GM12878 (cell line): ENCODE results near the gene TUBD1. TPM values are rescaled to one million over a fixed set of nuclear protein-coding genes. Genes with fewer than 3 reads are reported as not detected.

ENCODE experiments used
- ATF7 ChIP-seq: fragments of 450-650 bp; IDR thresholded peaks from 2 replicates; pipeline ENCODE4 v1.6.1; 2016; ENCODE audit warnings: low read depth, mild to moderate bottlenecking
- BACH1 ChIP-seq: fragments of 450-650 bp; IDR thresholded peaks from 2 replicates; pipeline ENCODE4 v1.6.1; 2017; ENCODE audit warnings: mild to moderate bottlenecking, borderline replicate concordance
- CBX3 ChIP-seq: fragments of 200-600 bp; sonication (generic); IDR thresholded peaks from 2 replicates; pipeline ENCODE4 v1.6.1; 2016; ENCODE audit warnings: low read depth, borderline replicate concordance
- CREB1 ChIP-seq: IDR thresholded peaks from 2 replicates; pipeline ENCODE4 v1.6.1; 2012; ENCODE audit warnings: low read depth, mild to moderate bottlenecking, inconsistent platforms
- FOS ChIP-seq: IDR thresholded peaks from 3 replicates; pipeline ENCODE4 v1.6.1; 2011; ENCODE audit warnings: borderline replicate concordance; ENCODE audit not compliant: insufficient read length; ENCODE audit errors: extremely low read depth
- MEF2B ChIP-seq: fragments of 450-650 bp; IDR thresholded peaks from 2 replicates; pipeline ENCODE4 v1.6.1; 2018; ENCODE audit warnings: mild to moderate bottlenecking, moderate library complexity; ENCODE audit not compliant: partially characterized antibody, poor library complexity, severe bottlenecking
- MTA2 ChIP-seq: fragments of 450-650 bp; IDR thresholded peaks from 2 replicates; pipeline ENCODE4 v1.6.1; 2016; ENCODE audit warnings: low read depth, mild to moderate bottlenecking, moderate library complexity
- NBN ChIP-seq: fragments of 450-650 bp; IDR thresholded peaks from 2 replicates; pipeline ENCODE4 v1.6.1; 2016
- RAD21 ChIP-seq: IDR thresholded peaks from 2 replicates; pipeline ENCODE4 v1.6.1; 2011; ENCODE audit warnings: mild to moderate bottlenecking, low read depth, low read length, moderate library complexity; ENCODE audit not compliant: insufficient read depth
- RFX5 ChIP-seq: IDR thresholded peaks from 2 replicates; pipeline ENCODE4 v1.6.1; 2011; ENCODE audit warnings: low read depth, low read length, improper control_type of control experiment
- RUNX3 ChIP-seq: IDR thresholded peaks from 2 replicates; pipeline ENCODE4 v1.6.1; 2012; ENCODE audit warnings: low read length, inconsistent platforms
- SMAD5 ChIP-seq: IDR thresholded peaks from 2 replicates; pipeline ENCODE4 v1.6.1; 2016; ENCODE audit warnings: antibody characterized with exemption, low read depth
- SP1 ChIP-seq: IDR thresholded peaks from one replicate; pipeline ENCODE4 v1.6.1; 2011; ENCODE audit warnings: low read depth, low read length
- polyA plus RNA-seq, 11 experiments: library from polyadenylated mRNA; depleted of rRNA in 4 of 11; unstranded in 6 of 11; stranded (reverse) in 5 of 11; fragments of >200 nt; fragmentation: Nextera tagmentation in 4 of 11; fragmentation: Illumina TruSeq in 1 of 11; extraction: Ambion mirVana in 4 of 11; extraction: Trizol in 1 of 11; gene quantifications; 1 replicate in 1 of 11; 2 replicates in 10 of 11; pipeline versions ENCODE4 v1.2.1 to v1.2.3, GENCODE V29; 2011 to 2016; ENCODE audit warnings: inconsistent platforms in 2 of 11, missing spikeins in 2 of 11, low read depth in 1 of 11
- total RNA-seq, 4 experiments: library from RNA; depleted of rRNA in 3 of 4; stranded (reverse); fragments of >200 nt in 3 of 4; fragmentation: Illumina TruSeq in 1 of 4; extraction: Trizol in 1 of 4; gene quantifications; 2 replicates each; pipeline versions ENCODE4 v1.2.1 to v1.2.3, GENCODE V29; 2013 to 2021
- TF ChIP-seq, protein P1 (sequence below): fragments of 450-650 bp; IDR thresholded peaks from 2 replicates; pipeline ENCODE4 v1.6.1; 2017; ENCODE audit warnings: antibody characterized with exemption, mild to moderate bottlenecking, moderate library complexity
- TF ChIP-seq, protein P2 (sequence below), 3 experiments: IDR thresholded peaks in 2 of 3; conservative IDR thresholded peaks in 1 of 3; 2 replicates each; pipeline ENCODE4 v1.5.1; 2011; ENCODE audit warnings: low read depth in 3 of 3, low read length in 3 of 3, mild to moderate bottlenecking in 3 of 3, control low read depth in 2 of 3, moderate library complexity in 2 of 3, inconsistent platforms in 1 of 3, mixed read lengths in 1 of 3; ENCODE audit not compliant: control insufficient read depth in 2 of 3, insufficient read depth in 1 of 3; ENCODE audit errors: extremely low read depth in 1 of 3
- TF ChIP-seq, protein P3 (sequence below): IDR thresholded peaks from 2 replicates; pipeline ENCODE4 v1.6.1; 2011; ENCODE audit warnings: borderline replicate concordance, low read depth, mild to moderate bottlenecking, moderate library complexity, mixed read lengths, low read length; ENCODE audit not compliant: insufficient read depth; ENCODE audit errors: extremely low read length
- TF ChIP-seq, protein P4 (sequence below): fragments of 450-650 bp; IDR thresholded peaks from 2 replicates; pipeline ENCODE4 v1.6.1; 2017; ENCODE audit warnings: mild to moderate bottlenecking, moderate library complexity
- TF ChIP-seq, protein P5 (sequence below): IDR thresholded peaks from 2 replicates; pipeline ENCODE4 v1.6.1; 2012; ENCODE audit warnings: low read length, inconsistent platforms

The TUBD1 gene
- total and polyA plus RNA-seq, 10 of the 15 experiments (the other 5 are each of a cell fraction or from before 2014, with no cell fraction given): 5.3 to 10.8 (median 8.3) TPM

DNA sequence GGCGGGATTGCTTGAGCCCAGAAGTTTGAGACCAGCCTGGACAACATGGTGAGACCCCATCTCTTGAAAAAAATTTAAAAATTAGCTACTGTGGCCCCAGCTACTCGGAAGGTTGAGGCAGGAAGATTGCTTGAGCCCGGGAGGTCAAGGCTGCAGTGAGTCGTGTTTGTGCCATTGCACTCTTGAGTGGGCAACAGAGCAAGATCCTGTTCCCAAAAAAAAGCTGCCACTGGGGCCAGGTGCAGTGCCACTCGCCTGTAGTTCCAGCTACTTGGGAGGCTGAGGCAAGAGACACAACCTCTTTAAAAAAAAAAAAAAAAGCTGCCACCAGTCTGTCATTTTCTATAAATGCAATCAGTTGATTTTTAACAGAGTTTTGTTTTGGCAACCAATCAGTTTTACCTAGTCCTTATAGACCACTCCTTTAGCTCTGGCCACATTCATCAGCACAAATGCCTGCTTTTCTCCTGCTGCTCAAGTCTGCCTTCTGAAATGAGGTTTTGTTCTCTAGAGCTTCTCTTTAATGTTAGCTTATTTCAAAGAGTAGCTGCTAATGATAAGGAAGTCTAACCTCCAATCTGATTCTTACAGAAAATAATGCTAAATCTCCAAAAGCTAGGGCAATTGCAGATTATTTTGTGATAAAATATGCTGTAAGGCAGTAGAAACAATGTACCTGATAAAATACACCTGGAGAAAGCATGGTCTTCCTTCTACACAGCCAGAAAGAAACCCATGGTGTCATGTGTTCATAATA is 64.8 kb downstream of the TUBD1 start (continued):
- TF ChIP-seq, protein P1, sequence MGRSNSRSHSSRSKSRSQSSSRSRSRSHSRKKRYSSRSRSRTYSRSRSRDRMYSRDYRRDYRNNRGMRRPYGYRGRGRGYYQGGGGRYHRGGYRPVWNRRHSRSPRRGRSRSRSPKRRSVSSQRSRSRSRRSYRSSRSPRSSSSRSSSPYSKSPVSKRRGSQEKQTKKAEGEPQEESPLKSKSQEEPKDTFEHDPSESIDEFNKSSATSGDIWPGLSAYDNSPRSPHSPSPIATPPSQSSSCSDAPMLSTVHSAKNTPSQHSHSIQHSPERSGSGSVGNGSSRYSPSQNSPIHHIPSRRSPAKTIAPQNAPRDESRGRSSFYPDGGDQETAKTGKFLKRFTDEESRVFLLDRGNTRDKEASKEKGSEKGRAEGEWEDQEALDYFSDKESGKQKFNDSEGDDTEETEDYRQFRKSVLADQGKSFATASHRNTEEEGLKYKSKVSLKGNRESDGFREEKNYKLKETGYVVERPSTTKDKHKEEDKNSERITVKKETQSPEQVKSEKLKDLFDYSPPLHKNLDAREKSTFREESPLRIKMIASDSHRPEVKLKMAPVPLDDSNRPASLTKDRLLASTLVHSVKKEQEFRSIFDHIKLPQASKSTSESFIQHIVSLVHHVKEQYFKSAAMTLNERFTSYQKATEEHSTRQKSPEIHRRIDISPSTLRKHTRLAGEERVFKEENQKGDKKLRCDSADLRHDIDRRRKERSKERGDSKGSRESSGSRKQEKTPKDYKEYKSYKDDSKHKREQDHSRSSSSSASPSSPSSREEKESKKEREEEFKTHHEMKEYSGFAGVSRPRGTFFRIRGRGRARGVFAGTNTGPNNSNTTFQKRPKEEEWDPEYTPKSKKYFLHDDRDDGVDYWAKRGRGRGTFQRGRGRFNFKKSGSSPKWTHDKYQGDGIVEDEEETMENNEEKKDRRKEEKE: no peak
- TF ChIP-seq ATF7 (peak; percentile 83), BACH1 (0 out of 2 replicates have a peak, but pooled peaks have one; percentile 15), SP1 (no peak), SMAD5 (no peak), RAD21 (no peak), MEF2B (no peak), RUNX3 (no peak), RFX5 (no peak), FOS (no peak), MTA2 (no peak; the same call in 1 of the 2 replicates), CREB1 (no peak), NBN (0 out of 2 replicates have a peak, but pooled peaks have one; percentile 36), CBX3 (no peak)
- TF ChIP-seq, protein P2, sequence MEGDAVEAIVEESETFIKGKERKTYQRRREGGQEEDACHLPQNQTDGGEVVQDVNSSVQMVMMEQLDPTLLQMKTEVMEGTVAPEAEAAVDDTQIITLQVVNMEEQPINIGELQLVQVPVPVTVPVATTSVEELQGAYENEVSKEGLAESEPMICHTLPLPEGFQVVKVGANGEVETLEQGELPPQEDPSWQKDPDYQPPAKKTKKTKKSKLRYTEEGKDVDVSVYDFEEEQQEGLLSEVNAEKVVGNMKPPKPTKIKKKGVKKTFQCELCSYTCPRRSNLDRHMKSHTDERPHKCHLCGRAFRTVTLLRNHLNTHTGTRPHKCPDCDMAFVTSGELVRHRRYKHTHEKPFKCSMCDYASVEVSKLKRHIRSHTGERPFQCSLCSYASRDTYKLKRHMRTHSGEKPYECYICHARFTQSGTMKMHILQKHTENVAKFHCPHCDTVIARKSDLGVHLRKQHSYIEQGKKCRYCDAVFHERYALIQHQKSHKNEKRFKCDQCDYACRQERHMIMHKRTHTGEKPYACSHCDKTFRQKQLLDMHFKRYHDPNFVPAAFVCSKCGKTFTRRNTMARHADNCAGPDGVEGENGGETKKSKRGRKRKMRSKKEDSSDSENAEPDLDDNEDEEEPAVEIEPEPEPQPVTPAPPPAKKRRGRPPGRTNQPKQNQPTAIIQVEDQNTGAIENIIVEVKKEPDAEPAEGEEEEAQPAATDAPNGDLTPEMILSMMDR (IDR thresholded peaks at IDR 0.05 in 2 of 3, conservative IDR thresholded peaks at IDR 0.05 in 1 of 3; ENCODE audit: control insufficient read depth in 2 of 3, extremely low read depth in 1 of 3, insufficient read depth in 1 of 3, low read depth in 3 of 3, low read length in 3 of 3): no peak
- TF ChIP-seq, protein P3, sequence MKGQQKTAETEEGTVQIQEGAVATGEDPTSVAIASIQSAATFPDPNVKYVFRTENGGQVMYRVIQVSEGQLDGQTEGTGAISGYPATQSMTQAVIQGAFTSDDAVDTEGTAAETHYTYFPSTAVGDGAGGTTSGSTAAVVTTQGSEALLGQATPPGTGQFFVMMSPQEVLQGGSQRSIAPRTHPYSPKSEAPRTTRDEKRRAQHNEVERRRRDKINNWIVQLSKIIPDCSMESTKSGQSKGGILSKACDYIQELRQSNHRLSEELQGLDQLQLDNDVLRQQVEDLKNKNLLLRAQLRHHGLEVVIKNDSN: no peak
- TF ChIP-seq, protein P4, sequence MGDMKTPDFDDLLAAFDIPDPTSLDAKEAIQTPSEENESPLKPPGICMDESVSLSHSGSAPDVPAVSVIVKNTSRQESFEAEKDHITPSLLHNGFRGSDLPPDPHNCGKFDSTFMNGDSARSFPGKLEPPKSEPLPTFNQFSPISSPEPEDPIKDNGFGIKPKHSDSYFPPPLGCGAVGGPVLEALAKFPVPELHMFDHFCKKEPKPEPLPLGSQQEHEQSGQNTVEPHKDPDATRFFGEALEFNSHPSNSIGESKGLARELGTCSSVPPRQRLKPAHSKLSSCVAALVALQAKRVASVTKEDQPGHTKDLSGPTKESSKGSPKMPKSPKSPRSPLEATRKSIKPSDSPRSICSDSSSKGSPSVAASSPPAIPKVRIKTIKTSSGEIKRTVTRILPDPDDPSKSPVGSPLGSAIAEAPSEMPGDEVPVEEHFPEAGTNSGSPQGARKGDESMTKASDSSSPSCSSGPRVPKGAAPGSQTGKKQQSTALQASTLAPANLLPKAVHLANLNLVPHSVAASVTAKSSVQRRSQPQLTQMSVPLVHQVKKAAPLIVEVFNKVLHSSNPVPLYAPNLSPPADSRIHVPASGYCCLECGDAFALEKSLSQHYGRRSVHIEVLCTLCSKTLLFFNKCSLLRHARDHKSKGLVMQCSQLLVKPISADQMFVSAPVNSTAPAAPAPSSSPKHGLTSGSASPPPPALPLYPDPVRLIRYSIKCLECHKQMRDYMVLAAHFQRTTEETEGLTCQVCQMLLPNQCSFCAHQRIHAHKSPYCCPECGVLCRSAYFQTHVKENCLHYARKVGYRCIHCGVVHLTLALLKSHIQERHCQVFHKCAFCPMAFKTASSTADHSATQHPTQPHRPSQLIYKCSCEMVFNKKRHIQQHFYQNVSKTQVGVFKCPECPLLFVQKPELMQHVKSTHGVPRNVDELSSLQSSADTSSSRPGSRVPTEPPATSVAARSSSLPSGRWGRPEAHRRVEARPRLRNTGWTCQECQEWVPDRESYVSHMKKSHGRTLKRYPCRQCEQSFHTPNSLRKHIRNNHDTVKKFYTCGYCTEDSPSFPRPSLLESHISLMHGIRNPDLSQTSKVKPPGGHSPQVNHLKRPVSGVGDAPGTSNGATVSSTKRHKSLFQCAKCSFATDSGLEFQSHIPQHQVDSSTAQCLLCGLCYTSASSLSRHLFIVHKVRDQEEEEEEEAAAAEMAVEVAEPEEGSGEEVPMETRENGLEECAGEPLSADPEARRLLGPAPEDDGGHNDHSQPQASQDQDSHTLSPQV: peak; percentile 7; the same call in 1 of the 2 replicates
- TF ChIP-seq, protein P5, sequence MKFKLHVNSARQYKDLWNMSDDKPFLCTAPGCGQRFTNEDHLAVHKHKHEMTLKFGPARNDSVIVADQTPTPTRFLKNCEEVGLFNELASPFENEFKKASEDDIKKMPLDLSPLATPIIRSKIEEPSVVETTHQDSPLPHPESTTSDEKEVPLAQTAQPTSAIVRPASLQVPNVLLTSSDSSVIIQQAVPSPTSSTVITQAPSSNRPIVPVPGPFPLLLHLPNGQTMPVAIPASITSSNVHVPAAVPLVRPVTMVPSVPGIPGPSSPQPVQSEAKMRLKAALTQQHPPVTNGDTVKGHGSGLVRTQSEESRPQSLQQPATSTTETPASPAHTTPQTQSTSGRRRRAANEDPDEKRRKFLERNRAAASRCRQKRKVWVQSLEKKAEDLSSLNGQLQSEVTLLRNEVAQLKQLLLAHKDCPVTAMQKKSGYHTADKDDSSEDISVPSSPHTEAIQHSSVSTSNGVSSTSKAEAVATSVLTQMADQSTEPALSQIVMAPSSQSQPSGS: no peak; the same call in 1 of the 2 replicates
